ENCODE data around the gene RDM1. TPM values are rescaled to one million over a fixed set of nuclear protein-coding genes. Genes with fewer than 3 reads are reported as not detected.

Gene RDM1
- total and polyA plus RNA-seq, 7 experiments from 2014 or later = 0.39 to 6.9 TPM; not detected in 5

DNA sequence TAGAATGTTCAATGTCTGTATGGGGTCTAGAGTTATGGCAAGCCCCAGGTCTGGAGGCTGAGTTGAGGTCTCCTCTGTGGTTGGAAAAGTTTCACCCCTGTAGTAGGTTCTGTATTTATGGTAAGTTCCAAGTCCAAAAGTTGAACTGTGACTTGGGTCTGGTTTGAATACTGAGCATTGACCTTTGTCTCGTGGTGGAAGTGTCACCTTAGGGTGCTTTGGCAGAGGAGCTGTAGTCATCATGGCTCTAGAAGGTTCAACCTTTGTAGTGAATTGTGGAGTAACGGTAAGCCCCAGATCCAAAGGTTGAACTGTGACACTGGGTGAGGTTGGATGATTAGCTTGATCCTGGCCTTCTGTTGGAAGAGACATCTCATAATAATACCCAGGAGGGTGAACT lies 17.6 kb downstream of the RDM1 start:
- Histone ChIP-seq H3K4me1 (ENCODE audit: control insufficient read depth in 2 of 2, insufficient read depth in 2 of 2, low read length in 2 of 2) (peaks cover 0 to 20% of the 10 kb centered on the region in 2 donors), H3K9me3 (ENCODE audit: control insufficient read depth in 2 of 3, low read length in 3 of 3) (no peaks in the 10 kb centered on the region), H3K36me3 (ENCODE audit: control insufficient read depth in 2 of 3, insufficient read depth in 3 of 3, low read length in 3 of 3) (no peaks in the 10 kb centered on the region), H3K27ac (ENCODE audit: low read depth, low read length) (no peak overlapping the region), H3K27me3 (ENCODE audit: control insufficient read depth in 2 of 2, insufficient read depth in 2 of 2, low read length in 2 of 2) (no peaks in the 10 kb centered on the region), H3K4me3 (ENCODE audit: low read length) (no peak overlapping the region)
- DNase-seq = no peak
- Mint-ChIP-seq H3K4me3 (no peak overlapping the region), H3K36me3 (peaks cover 0 to 32% (median 0%) of the 10 kb centered on the region in 5 donors), H3K27ac (no peak overlapping the region), H3K27me3 (no peaks in the 10 kb centered on the region), H3K4me1 (peaks cover 0 to 21% (median 0%) of the 10 kb centered on the region in 7 donors), H3K9me3 (no peaks in the 10 kb centered on the region)
- no peak for ATAC-seq
- ChIA-PET CTCF (no interaction called here), POLR2A (interaction anchor here (0.5 kb wide), 1 partner anchor 81 kb away, joined by 3 read pairs; no protein-coding TSS in a partner anchor)
- intact Hi-C loops (cut with micrococcal nuclease) = no loop called here

GRCh38 chr17:35912339-35912912 lies 18.1 kb downstream of the RDM1 start:
- H3K27ac Mint-ChIP-seq = no peak overlapping the region
- no peak overlapping the region for H3K4me3 Mint-ChIP-seq
- intact Hi-C loops (cut with micrococcal nuclease) = no loop called here

GRCh38 chr17:35909408-35909807 lies 21.2 kb downstream of the RDM1 start:
- Mint-ChIP-seq H3K4me3 (no peak overlapping the region), H3K27me3 (peaks cover 0 to 4% (median 0%) of the 10 kb centered on the region in 5 donors), H3K4me1 (peaks cover 0 to 14% (median 0%) of the 10 kb centered on the region in 7 donors), H3K9me3 (no peaks in the 10 kb centered on the region), H3K36me3 (peaks cover 0 to 20% (median 0%) of the 10 kb centered on the region in 5 donors), H3K27ac (no peak overlapping the region)
- Histone ChIP-seq H3K27me3 (ENCODE audit: control insufficient read depth in 2 of 2, insufficient read depth in 2 of 2, low read length in 2 of 2) (no peaks in the 10 kb centered on the region), H3K36me3 (ENCODE audit: control insufficient read depth in 2 of 3, insufficient read depth in 3 of 3, low read length in 3 of 3) (no peaks in the 10 kb centered on the region), H3K27ac (ENCODE audit: low read depth, low read length) (no peak overlapping the region), H3K4me1 (ENCODE audit: control insufficient read depth in 2 of 2, insufficient read depth in 2 of 2, low read length in 2 of 2) (peaks cover 0 to 20% of the 10 kb centered on the region in 2 donors), H3K4me3 (ENCODE audit: low read length) (no peak overlapping the region), H3K9me3 (ENCODE audit: control insufficient read depth in 2 of 3, low read length in 3 of 3) (no peaks in the 10 kb centered on the region)
- DNase-seq (no peak), ATAC-seq (no peak)
- CTCF ChIA-PET = no interaction called here
- POLR2A ChIA-PET = no interaction called here
- intact Hi-C loops (cut with micrococcal nuclease) = no loop called here

More at GRCh38 chr17:35912339-35912912, 18.1 kb downstream of the RDM1 start:
- POLR2A ChIA-PET = no interaction called here
- Mint-ChIP-seq H3K27me3 (no peaks in the 10 kb centered on the region), H3K36me3 (peaks cover 0 to 32% (median 0%) of the 10 kb centered on the region in 5 donors), H3K9me3 (no peaks in the 10 kb centered on the region), H3K4me1 (peaks cover 0 to 21% (median 0%) of the 10 kb centered on the region in 7 donors)
- Histone ChIP-seq H3K4me3 (ENCODE audit: low read length) (no peak overlapping the region), H3K9me3 (ENCODE audit: control insufficient read depth in 2 of 3, low read length in 3 of 3) (no peaks in the 10 kb centered on the region), H3K27ac (ENCODE audit: low read depth, low read length) (no peak overlapping the region), H3K4me1 (ENCODE audit: control insufficient read depth in 2 of 2, insufficient read depth in 2 of 2, low read length in 2 of 2) (peaks cover 0 to 20% of the 10 kb centered on the region in 2 donors), H3K27me3 (ENCODE audit: control insufficient read depth in 2 of 2, insufficient read depth in 2 of 2, low read length in 2 of 2) (no peaks in the 10 kb centered on the region), H3K36me3 (ENCODE audit: control insufficient read depth in 2 of 3, insufficient read depth in 3 of 3, low read length in 3 of 3) (no peaks in the 10 kb centered on the region)
- ATAC-seq = no peak
- CTCF ChIA-PET = no interaction called here
- DNase-seq = no peak

DNA sequence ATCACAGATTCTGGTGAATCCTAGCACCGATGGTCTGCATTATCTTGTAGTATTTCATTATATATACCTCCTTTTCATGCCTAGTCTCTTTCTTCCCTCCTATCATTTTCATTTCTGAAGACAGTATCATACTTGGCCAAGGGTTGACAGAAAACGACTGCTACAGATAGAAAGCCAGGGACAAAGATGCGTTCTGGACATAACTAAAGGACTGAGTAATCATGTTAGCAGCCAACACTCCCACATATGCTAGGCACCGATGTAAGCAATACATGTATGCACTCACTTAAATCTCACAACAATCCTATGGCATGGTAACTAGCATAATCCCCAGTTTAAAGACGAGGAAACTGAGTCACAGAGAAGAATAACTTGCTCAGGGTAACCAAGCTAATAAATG lies 22.9 kb downstream of the RDM1 start:
- Histone ChIP-seq H3K4me3 (ENCODE audit: low read length) (no peak overlapping the region), H3K4me1 (ENCODE audit: control insufficient read depth in 2 of 2, insufficient read depth in 2 of 2, low read length in 2 of 2) (peaks cover 0 to 7% of the 10 kb centered on the region in 2 donors), H3K27ac (ENCODE audit: low read depth, low read length) (no peak overlapping the region), H3K36me3 (ENCODE audit: control insufficient read depth in 2 of 3, insufficient read depth in 3 of 3, low read length in 3 of 3) (no peaks in the 10 kb centered on the region), H3K27me3 (ENCODE audit: control insufficient read depth in 2 of 2, insufficient read depth in 2 of 2, low read length in 2 of 2) (no peaks in the 10 kb centered on the region), H3K9me3 (ENCODE audit: control insufficient read depth in 2 of 3, low read length in 3 of 3) (no peaks in the 10 kb centered on the region)
- DNase-seq (no peak), ATAC-seq (no peak)
- Mint-ChIP-seq H3K36me3 (peaks cover 0 to 13% (median 0%) of the 10 kb centered on the region in 5 donors), H3K27ac (no peak overlapping the region), H3K9me3 (no peaks in the 10 kb centered on the region), H3K4me3 (no peak overlapping the region), H3K4me1 (peaks cover 0 to 2% (median 0%) of the 10 kb centered on the region in 7 donors), H3K27me3 (peaks cover 0 to 4% (median 0%) of the 10 kb centered on the region in 5 donors)
- CTCF ChIA-PET = no interaction called here
- intact Hi-C loops (cut with micrococcal nuclease) = no loop called here
- POLR2A ChIA-PET = no interaction called here

- Histone ChIP-seq H3K4me3 (ENCODE audit: low read length) (no peak overlapping the region), H3K27me3 (ENCODE audit: control insufficient read depth in 2 of 2, insufficient read depth in 2 of 2, low read length in 2 of 2) (no peaks in the 10 kb centered on the region), H3K4me1 (ENCODE audit: control insufficient read depth in 2 of 2, insufficient read depth in 2 of 2, low read length in 2 of 2) (peaks cover 0 to 12% of the 10 kb centered on the region in 2 donors), H3K36me3 (ENCODE audit: control insufficient read depth in 2 of 3, insufficient read depth in 3 of 3, low read length in 3 of 3) (no peaks in the 10 kb centered on the region), H3K9me3 (ENCODE audit: control insufficient read depth in 2 of 3, low read length in 3 of 3) (no peaks in the 10 kb centered on the region), H3K27ac (ENCODE audit: low read depth, low read length) (no peak overlapping the region)
- Mint-ChIP-seq H3K27ac (no peak overlapping the region), H3K27me3 (peaks cover 0 to 4% (median 0%) of the 10 kb centered on the region in 5 donors), H3K4me3 (no peak overlapping the region), H3K9me3 (no peaks in the 10 kb centered on the region), H3K4me1 (peaks cover 0 to 2% (median 0%) of the 10 kb centered on the region in 7 donors), H3K36me3 (peaks cover 0 to 11% (median 0%) of the 10 kb centered on the region in 5 donors)
- POLR2A ChIA-PET = no interaction called here
- intact Hi-C loops (cut with micrococcal nuclease) = no loop called here
- DNase-seq (no peak), ATAC-seq (no peak)
- CTCF ChIA-PET = no interaction called here
Measured at GRCh38 chr17:35906926-35907637, 23.5 kb downstream of the RDM1 start.

- ATAC-seq = no peak
- Histone ChIP-seq H3K27me3 (ENCODE audit: control insufficient read depth in 2 of 2, insufficient read depth in 2 of 2, low read length in 2 of 2) (no peaks in the 10 kb centered on the region), H3K27ac (ENCODE audit: low read depth, low read length) (no peak overlapping the region), H3K36me3 (ENCODE audit: control insufficient read depth in 2 of 3, insufficient read depth in 3 of 3, low read length in 3 of 3) (no peaks in the 10 kb centered on the region), H3K9me3 (ENCODE audit: control insufficient read depth in 2 of 3, low read length in 3 of 3) (no peaks in the 10 kb centered on the region), H3K4me1 (ENCODE audit: control insufficient read depth in 2 of 2, insufficient read depth in 2 of 2, low read length in 2 of 2) (peaks cover 0 to 19% of the 10 kb centered on the region in 2 donors), H3K4me3 (ENCODE audit: low read length) (no peak overlapping the region)
- Mint-ChIP-seq H3K4me1 (peaks cover 0 to 2% (median 0%) of the 10 kb centered on the region in 7 donors), H3K27ac (no peak overlapping the region), H3K27me3 (peaks cover 0 to 4% (median 0%) of the 10 kb centered on the region in 5 donors), H3K4me3 (no peak overlapping the region), H3K9me3 (no peaks in the 10 kb centered on the region), H3K36me3 (peaks cover 0 to 10% (median 0%) of the 10 kb centered on the region in 5 donors)
- intact Hi-C loops (cut with micrococcal nuclease) = no loop called here
- CTCF ChIA-PET = interaction anchor here (0.7 kb wide), 1 partner anchor 16 kb away, joined by 3 read pairs; no protein-coding TSS in a partner anchor
- POLR2A ChIA-PET = no interaction called here
- DNase-seq = no peak
Measured at GRCh38 chr17:35906191-35906925, 24.2 kb downstream of the RDM1 start.

Data from naive thymus-derived CD4-positive, alpha-beta T cell (primary cell).